ENCODE measurements around the gene CDYL. TPM values are rescaled to one million over a fixed set of nuclear protein-coding genes. Genes with fewer than 3 reads are reported as not detected.

CDYL gene
- total and polyA plus RNA-seq, 4 donors: 3.3 to 25.4 (median 11.0) TPM

DNA sequence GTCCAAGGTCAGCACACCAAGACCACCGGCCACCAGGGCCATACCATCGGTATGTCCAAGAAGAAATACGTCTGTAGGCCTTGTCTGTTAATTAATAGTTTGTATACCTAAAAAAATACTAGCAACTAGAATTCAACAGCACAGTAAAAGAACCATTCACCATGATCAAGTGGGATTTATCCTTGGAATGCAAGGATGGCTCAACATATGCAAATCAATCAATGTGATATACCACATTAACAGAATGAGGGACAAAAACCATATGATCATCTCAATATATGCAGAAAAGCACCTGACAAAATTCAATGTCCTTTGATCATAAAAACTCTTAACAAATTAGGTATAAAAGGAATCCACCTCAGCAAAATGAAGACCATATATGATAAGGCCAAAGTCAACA lies 203.2 kb downstream of the CDYL start:
- 65% methylated on average over 3 of the region's 3 CpGs for WGBS
- peaks cover 1 to 14% (median 9%) of the 10 kb centered on the region in 4 donors for H3K9me3 ChIP-seq (ENCODE audit: control insufficient read depth in 4 of 4, low read length in 3 of 4)
- H3K27ac ChIP-seq (ENCODE audit: low read depth in 1 of 2, low read length in 2 of 2): no peak overlapping the region

DNA sequence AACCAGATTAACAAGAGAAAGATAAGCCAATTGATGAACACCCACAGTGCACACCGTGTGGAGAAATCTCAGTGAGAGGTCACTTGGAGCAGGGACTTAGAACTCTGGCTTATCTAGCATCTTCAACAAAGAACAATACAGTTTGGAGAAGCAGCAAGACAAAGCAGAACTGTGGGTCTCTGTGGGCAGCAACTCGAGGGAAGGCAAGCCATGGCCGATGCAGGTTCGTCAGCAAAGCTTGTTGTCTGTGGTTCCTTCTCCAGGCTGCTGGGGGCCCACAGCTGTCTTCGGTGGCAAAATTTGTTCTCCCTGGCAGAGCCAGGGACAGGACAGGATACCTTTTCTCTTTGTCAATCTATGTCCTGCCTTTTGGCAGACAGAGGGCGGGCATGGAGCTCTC lies 205.6 kb downstream of the CDYL start:
- Histone ChIP-seq H3K4me3 (ENCODE audit: low read depth in 1 of 3, low read length in 3 of 3) (no peak overlapping the region), H3K36me3 (ENCODE audit: control insufficient read depth in 4 of 4, insufficient read depth in 3 of 4, low read depth in 1 of 4, low read length in 3 of 4) (no peaks in the 10 kb centered on the region), H3K4me1 (ENCODE audit: control insufficient read depth in 4 of 4, insufficient read depth in 4 of 4, low read length in 3 of 4) (no peaks in the 10 kb centered on the region), H3K27ac (ENCODE audit: low read depth in 1 of 2, low read length in 2 of 2) (no peak overlapping the region), H3K9me3 (ENCODE audit: control insufficient read depth in 4 of 4, low read length in 3 of 4) (peaks cover 1 to 14% (median 9%) of the 10 kb centered on the region in 4 donors), H3K9ac (ENCODE audit: low read depth in 1 of 2, low read length in 2 of 2) (no peak overlapping the region), H3K27me3 (ENCODE audit: control insufficient read depth in 4 of 4, insufficient read depth in 4 of 4, low read length in 3 of 4) (no peaks in the 10 kb centered on the region)
- DNase-seq (ENCODE audit: low spot score): no peak
- 59% methylated on average over 6 of the region's 6 CpGs for WGBS
- TF ChIP-seq, protein P1, sequence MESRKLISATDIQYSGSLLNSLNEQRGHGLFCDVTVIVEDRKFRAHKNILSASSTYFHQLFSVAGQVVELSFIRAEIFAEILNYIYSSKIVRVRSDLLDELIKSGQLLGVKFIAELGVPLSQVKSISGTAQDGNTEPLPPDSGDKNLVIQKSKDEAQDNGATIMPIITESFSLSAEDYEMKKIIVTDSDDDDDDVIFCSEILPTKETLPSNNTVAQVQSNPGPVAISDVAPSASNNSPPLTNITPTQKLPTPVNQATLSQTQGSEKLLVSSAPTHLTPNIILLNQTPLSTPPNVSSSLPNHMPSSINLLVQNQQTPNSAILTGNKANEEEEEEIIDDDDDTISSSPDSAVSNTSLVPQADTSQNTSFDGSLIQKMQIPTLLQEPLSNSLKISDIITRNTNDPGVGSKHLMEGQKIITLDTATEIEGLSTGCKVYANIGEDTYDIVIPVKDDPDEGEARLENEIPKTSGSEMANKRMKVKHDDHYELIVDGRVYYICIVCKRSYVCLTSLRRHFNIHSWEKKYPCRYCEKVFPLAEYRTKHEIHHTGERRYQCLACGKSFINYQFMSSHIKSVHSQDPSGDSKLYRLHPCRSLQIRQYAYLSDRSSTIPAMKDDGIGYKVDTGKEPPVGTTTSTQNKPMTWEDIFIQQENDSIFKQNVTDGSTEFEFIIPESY (IDR thresholded peaks at IDR 0.05): no peak
- TF ChIP-seq SP1 (IDR thresholded peaks at IDR 0.05) (no peak), EGR1 (IDR thresholded peaks at IDR 0.05; ENCODE audit: low read depth in 2 of 2) (no peak), JUND (IDR thresholded peaks at IDR 0.05) (no peak), HNF4A (conservative IDR thresholded peaks at IDR 0.05) (no peak), FOXA2 (IDR thresholded peaks at IDR 0.05) (no peak), GABPA (IDR thresholded peaks at IDR 0.05 in 1 of 2, conservative IDR thresholded peaks at IDR 0.05 in 1 of 2) (no peak), RXRA (IDR thresholded peaks at IDR 0.05) (no peak), HNF4G (IDR thresholded peaks at IDR 0.05) (no peak), REST (IDR thresholded peaks at IDR 0.05) (no peak), YY1 (IDR thresholded peaks at IDR 0.05) (no peak)
- TF ChIP-seq, protein P2, sequence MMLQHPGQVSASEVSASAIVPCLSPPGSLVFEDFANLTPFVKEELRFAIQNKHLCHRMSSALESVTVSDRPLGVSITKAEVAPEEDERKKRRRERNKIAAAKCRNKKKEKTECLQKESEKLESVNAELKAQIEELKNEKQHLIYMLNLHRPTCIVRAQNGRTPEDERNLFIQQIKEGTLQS (IDR thresholded peaks at IDR 0.05): no peak

More for the DNA sequence above, 203.2 kb downstream of the CDYL start:
- no peaks in the 10 kb centered on the region for H3K27me3 ChIP-seq (ENCODE audit: control insufficient read depth in 4 of 4, insufficient read depth in 4 of 4, low read length in 3 of 4)
- no peaks in the 10 kb centered on the region for H3K36me3 ChIP-seq (ENCODE audit: control insufficient read depth in 4 of 4, insufficient read depth in 3 of 4, low read depth in 1 of 4, low read length in 3 of 4)
- H3K4me1 ChIP-seq (ENCODE audit: control insufficient read depth in 4 of 4, insufficient read depth in 4 of 4, low read length in 3 of 4): no peaks in the 10 kb centered on the region
- DNase-seq (ENCODE audit: low spot score): no peak
- TF ChIP-seq HNF4G (IDR thresholded peaks at IDR 0.05): no peak
- no peak for TF ChIP-seq YY1 (IDR thresholded peaks at IDR 0.05)
- TF ChIP-seq RAD21 (IDR thresholded peaks at IDR 0.05): no peak
- no peak for TF ChIP-seq EGR1 (IDR thresholded peaks at IDR 0.05; ENCODE audit: low read depth in 2 of 2)
- no peak for TF ChIP-seq FOXA2 (IDR thresholded peaks at IDR 0.05)
- no peak for TF ChIP-seq HNF4A (conservative IDR thresholded peaks at IDR 0.05)
- TF ChIP-seq, protein P2 (IDR thresholded peaks at IDR 0.05): no peak
- TF ChIP-seq, protein P1 (IDR thresholded peaks at IDR 0.05): no peak
- no peak for TF ChIP-seq REST (IDR thresholded peaks at IDR 0.05)
- TF ChIP-seq JUND (IDR thresholded peaks at IDR 0.05): no peak
- H3K9ac ChIP-seq (ENCODE audit: low read depth in 1 of 2, low read length in 2 of 2): no peak overlapping the region
- H3K4me3 ChIP-seq (ENCODE audit: low read depth in 1 of 3, low read length in 3 of 3): no peak overlapping the region

All from liver (tissue), 9 donors.